GM18870 (cell line): ENCODE measurements around the gene RAD51B.
"Not testable (repeated sequence)": the region's sequence is repeated elsewhere in the genome, so short reads cannot be mapped to it uniquely, and the experiment has no call there.

ENCODE experiments used
- ATAC-seq: cut with Tn5 transposase; IDR thresholded peaks from one replicate; pipeline ENCODE4 v1.9.1; 2021; ENCODE audit warnings: moderate library complexity; ENCODE audit not compliant: unreplicated experiment

The RAD51B gene

GRCh38 chr14:68106456-68106855, 286.9 kb downstream of the RAD51B start:
- no peak for ATAC-seq

- no peak for ATAC-seq
These were observed 287.3 kb downstream of the RAD51B start for GRCh38 chr14:68106905-68107304.

- no peak for ATAC-seq
These were observed 289.7 kb downstream of the RAD51B start for GRCh38 chr14:68109132-68109900.

- no peak for ATAC-seq
These were observed 291.7 kb downstream of the RAD51B start for GRCh38 chr14:68111097-68111852.

GRCh38 chr14:68111853-68112270, 292.3 kb downstream of the RAD51B start:
- no peak for ATAC-seq

- ATAC-seq: no peak
These were observed 292.9 kb downstream of the RAD51B start for GRCh38 chr14:68112442-68112841.

GRCh38 chr14:68113343-68113930, 293.9 kb downstream of the RAD51B start:
- no peak for ATAC-seq

- ATAC-seq: not testable (repeated sequence)
These were observed 296.4 kb downstream of the RAD51B start for GRCh38 chr14:68115952-68116351.

- ATAC-seq: no peak
These were observed 303.1 kb downstream of the RAD51B start for GRCh38 chr14:68122651-68123050.

GRCh38 chr14:68124050-68124449, 304.5 kb downstream of the RAD51B start:
- no peak for ATAC-seq

GRCh38 chr14:68124979-68125731, 305.6 kb downstream of the RAD51B start:
- no peak for ATAC-seq

- no peak for ATAC-seq
These were observed 307.6 kb downstream of the RAD51B start for GRCh38 chr14:68127166-68127565.

- no peak for ATAC-seq
These were observed 312.3 kb downstream of the RAD51B start for GRCh38 chr14:68131907-68132306.

GRCh38 chr14:68132563-68133121, 313.1 kb downstream of the RAD51B start:
- no peak for ATAC-seq

- ATAC-seq: no peak
These were observed 314.3 kb downstream of the RAD51B start for GRCh38 chr14:68133856-68134255.

GRCh38 chr14:68135028-68135427, 315.4 kb downstream of the RAD51B start:
- ATAC-seq: no peak

- ATAC-seq: no peak
These were observed 316.0 kb downstream of the RAD51B start for GRCh38 chr14:68135566-68135965.

GRCh38 chr14:68137704-68138619, 318.4 kb downstream of the RAD51B start:
- no peak for ATAC-seq

GRCh38 chr14:68139431-68140075, 320.0 kb downstream of the RAD51B start:
- ATAC-seq: no peak
